Measurements from ENCODE around the gene TP53.

TP53 gene

DNA sequence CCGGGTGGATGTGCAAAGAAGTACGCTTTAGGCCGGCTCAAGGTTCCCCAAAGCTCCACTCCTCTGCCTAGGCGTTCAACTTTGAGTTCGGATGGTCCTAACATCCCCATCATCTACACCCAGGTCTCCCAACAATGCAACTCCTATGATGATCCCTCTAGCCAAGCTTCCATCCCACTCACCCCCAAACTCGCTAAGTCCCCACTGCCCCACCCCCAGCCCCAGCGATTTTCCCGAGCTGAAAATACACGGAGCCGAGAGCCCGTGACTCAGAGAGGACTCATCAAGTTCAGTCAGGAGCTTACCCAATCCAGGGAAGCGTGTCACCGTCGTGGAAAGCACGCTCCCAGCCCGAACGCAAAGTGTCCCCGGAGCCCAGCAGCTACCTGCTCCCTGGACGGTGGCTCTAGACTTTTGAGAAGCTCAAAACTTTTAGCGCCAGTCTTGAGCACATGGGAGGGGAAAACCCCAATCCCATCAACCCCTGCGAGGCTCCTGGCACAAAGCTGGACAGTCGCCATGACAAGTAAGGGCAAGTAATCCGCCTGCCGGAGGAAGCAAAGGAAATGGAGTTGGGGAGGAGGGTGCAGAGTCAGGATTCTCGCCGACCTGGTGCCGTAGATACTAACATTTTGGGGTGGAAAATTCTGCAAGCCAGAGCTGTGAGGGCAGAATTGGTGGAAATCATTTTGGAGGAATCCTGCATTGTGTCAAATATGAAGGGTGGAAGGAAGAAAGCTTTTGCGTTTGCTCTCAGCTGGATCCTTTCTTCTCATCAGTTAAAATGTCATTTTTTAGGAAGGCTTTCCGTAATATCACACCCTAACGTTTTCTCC, at the start of gene TP53:
TP53 (minus strand) TSS at position 419 of the 836 bp plus-strand sequence. CDS start 10,896 bp downstream, outside the sequence.
- peak within 1 kb of the TSS; percentile 82 for H3K4me3 ChIP-seq (ENCODE audit: low read length, poor library complexity, severe bottlenecking)
- H4K20me1 ChIP-seq (ENCODE audit: insufficient read depth, low read length, poor library complexity, severe bottlenecking), result peaks cover 32% of the 10 kb centered on the region
- H2AFZ ChIP-seq (ENCODE audit: low read length), result peak within 1 kb of the TSS; percentile 83
- TF ChIP-seq, protein P1, sequence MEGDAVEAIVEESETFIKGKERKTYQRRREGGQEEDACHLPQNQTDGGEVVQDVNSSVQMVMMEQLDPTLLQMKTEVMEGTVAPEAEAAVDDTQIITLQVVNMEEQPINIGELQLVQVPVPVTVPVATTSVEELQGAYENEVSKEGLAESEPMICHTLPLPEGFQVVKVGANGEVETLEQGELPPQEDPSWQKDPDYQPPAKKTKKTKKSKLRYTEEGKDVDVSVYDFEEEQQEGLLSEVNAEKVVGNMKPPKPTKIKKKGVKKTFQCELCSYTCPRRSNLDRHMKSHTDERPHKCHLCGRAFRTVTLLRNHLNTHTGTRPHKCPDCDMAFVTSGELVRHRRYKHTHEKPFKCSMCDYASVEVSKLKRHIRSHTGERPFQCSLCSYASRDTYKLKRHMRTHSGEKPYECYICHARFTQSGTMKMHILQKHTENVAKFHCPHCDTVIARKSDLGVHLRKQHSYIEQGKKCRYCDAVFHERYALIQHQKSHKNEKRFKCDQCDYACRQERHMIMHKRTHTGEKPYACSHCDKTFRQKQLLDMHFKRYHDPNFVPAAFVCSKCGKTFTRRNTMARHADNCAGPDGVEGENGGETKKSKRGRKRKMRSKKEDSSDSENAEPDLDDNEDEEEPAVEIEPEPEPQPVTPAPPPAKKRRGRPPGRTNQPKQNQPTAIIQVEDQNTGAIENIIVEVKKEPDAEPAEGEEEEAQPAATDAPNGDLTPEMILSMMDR (conservative IDR thresholded peaks at IDR 0.05; ENCODE audit: low read length), result no peak
- TF ChIP-seq EZH2phosphoT487 (IDR thresholded peaks at IDR 0.05; ENCODE audit: borderline replicate concordance), result no peak
- peaks cover 6% of the 10 kb centered on the region; the same call in 1 of the 2 replicates for H3K36me3 ChIP-seq (ENCODE audit: insufficient read depth, low read length)
- H3F3A ChIP-seq (ENCODE audit: low read depth), result 0 out of 2 replicates have a peak, but pooled peaks cover 2% of the 10 kb centered on the region
- no peaks in the 10 kb centered on the region for H3K9me2 ChIP-seq (replicated peaks; ENCODE audit: low read depth, low read length)
- peak within 1 kb of the TSS; percentile 98 for H3K9ac ChIP-seq (ENCODE audit: low read depth, low read length, poor library complexity, severe bottlenecking)
- no peaks in the 10 kb centered on the region for H3K9me3 ChIP-seq (ENCODE audit: insufficient read depth, low read depth, low read length)
- peaks cover 24% of the 10 kb centered on the region for H3K4me1 ChIP-seq (ENCODE audit: insufficient read depth, low read length, poor library complexity, severe bottlenecking)
- H3K79me2 ChIP-seq (ENCODE audit: insufficient read depth, low read length), result peaks cover 65% of the 10 kb centered on the region
- H3K4me2 ChIP-seq (ENCODE audit: low read depth, low read length, poor library complexity, severe bottlenecking), result peak within 1 kb of the TSS; percentile 88
- peaks cover 4% of the 10 kb centered on the region for H3K27me3 ChIP-seq (ENCODE audit: insufficient read depth, low read length, poor library complexity, severe bottlenecking)

DNA sequence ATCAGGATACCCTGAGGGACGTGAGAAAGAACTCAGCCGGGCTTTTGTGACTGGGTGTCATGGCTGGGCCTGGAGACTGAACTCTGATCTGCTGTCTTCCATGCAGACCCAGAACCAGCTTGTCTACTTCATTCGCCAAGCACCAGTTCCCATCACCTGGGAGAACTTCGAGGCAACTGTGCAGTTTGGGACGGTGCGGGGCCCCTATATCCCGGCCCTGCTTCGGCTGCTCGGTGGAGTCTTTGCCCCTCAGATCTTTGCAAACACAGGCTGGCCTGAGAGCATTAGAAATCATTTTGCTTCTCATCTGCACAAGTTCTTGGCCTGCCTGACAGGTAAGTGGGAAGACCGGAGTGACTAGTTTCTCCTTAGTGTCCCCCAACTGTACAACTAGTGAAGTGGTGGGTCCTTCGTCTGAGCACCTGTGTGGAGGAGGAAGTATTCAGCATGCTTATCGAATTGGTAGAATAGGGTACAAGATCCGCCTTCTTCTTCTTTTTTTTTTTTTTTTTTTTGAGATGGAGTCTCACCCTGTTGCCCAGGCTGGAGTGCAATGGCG, 45.8 kb upstream of the TP53 start:
- Histone ChIP-seq H3K4me3 (ENCODE audit: low read length, poor library complexity, severe bottlenecking) (no peak overlapping the region), H3K4me1 (ENCODE audit: insufficient read depth, low read length, poor library complexity, severe bottlenecking) (no peaks in the 10 kb centered on the region), H3F3A (ENCODE audit: low read depth) (no peaks in the 10 kb centered on the region), H4K20me1 (ENCODE audit: insufficient read depth, low read length, poor library complexity, severe bottlenecking) (no peaks in the 10 kb centered on the region), H3K79me2 (ENCODE audit: insufficient read depth, low read length) (no peaks in the 10 kb centered on the region), H2AFZ (ENCODE audit: low read length) (no peak overlapping the region), H3K36me3 (ENCODE audit: insufficient read depth, low read length) (no peaks in the 10 kb centered on the region), H3K9me2 (replicated peaks; ENCODE audit: low read depth, low read length) (no peaks in the 10 kb centered on the region), H3K4me2 (ENCODE audit: low read depth, low read length, poor library complexity, severe bottlenecking) (no peak overlapping the region), H3K27me3 (ENCODE audit: insufficient read depth, low read length, poor library complexity, severe bottlenecking) (no peaks in the 10 kb centered on the region), H3K9ac (ENCODE audit: low read depth, low read length, poor library complexity, severe bottlenecking) (no peak overlapping the region), H3K9me3 (ENCODE audit: insufficient read depth, low read depth, low read length) (no peaks in the 10 kb centered on the region)
- TF ChIP-seq, protein P1 (conservative IDR thresholded peaks at IDR 0.05; ENCODE audit: low read length), result no peak
- no peak for TF ChIP-seq EZH2phosphoT487 (IDR thresholded peaks at IDR 0.05; ENCODE audit: borderline replicate concordance)

DNA sequence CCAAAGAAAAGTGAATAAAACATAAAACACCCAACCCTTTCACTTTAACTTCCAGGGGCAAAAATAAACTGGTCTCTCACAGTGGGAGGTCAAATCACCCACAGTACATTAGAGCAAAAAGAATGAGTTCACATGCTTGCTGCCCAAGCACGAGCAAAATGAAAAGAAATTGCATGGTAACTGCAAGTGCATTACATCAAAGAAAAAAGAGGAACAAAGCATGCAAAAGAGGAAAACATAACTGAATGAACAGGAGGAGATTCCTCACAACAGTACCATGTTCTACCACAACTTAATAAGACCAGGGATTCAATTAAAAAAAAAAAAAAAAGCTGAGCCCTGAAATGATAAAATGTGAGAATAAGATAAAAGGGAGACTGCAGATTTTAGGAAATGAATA, 42.5 kb upstream of the TP53 start:
- no peak overlapping the region for H3K4me2 ChIP-seq (ENCODE audit: low read depth, low read length, poor library complexity, severe bottlenecking)
- H3F3A ChIP-seq (ENCODE audit: low read depth), result no peaks in the 10 kb centered on the region
- TF ChIP-seq EZH2phosphoT487 (IDR thresholded peaks at IDR 0.05; ENCODE audit: borderline replicate concordance), result no peak

More for the DNA sequence above, 42.5 kb upstream of the TP53 start:
- no peaks in the 10 kb centered on the region for H3K79me2 ChIP-seq (ENCODE audit: insufficient read depth, low read length)
- H3K4me1 ChIP-seq (ENCODE audit: insufficient read depth, low read length, poor library complexity, severe bottlenecking), result no peaks in the 10 kb centered on the region
- no peak overlapping the region for H3K9ac ChIP-seq (ENCODE audit: low read depth, low read length, poor library complexity, severe bottlenecking)
- no peaks in the 10 kb centered on the region for H3K9me2 ChIP-seq (replicated peaks; ENCODE audit: low read depth, low read length)
- H4K20me1 ChIP-seq (ENCODE audit: insufficient read depth, low read length, poor library complexity, severe bottlenecking), result no peaks in the 10 kb centered on the region
- no peaks in the 10 kb centered on the region for H3K36me3 ChIP-seq (ENCODE audit: insufficient read depth, low read length)
- H3K9me3 ChIP-seq (ENCODE audit: insufficient read depth, low read depth, low read length), result no peaks in the 10 kb centered on the region
- no peaks in the 10 kb centered on the region for H3K27me3 ChIP-seq (ENCODE audit: insufficient read depth, low read length, poor library complexity, severe bottlenecking)
- no peak overlapping the region for H3K4me3 ChIP-seq (ENCODE audit: low read length, poor library complexity, severe bottlenecking)
- no peak overlapping the region for H2AFZ ChIP-seq (ENCODE audit: low read length)
